Activated naive CD8-positive, alpha-beta T cell treated with anti-CD3 and anti-CD28 coated beads, Interleukin-2, amount 50 U/mL, for 16 hours (primary cell): ENCODE results near the gene IRF1.
"Not testable (repeated sequence)": the region's sequence is repeated elsewhere in the genome, so short reads cannot be mapped to it uniquely, and the experiment has no call there.

Source experiments
- DNase-seq: peaks from one replicate; pipeline ENCODE4 v3.0.0-alpha.2; 2020; ENCODE audit warnings: low read depth, low spot score

The IRF1 gene

GRCh38 chr5:132490484-132491367, at the start of gene IRF1:
TSS of gene IRF1 (minus strand) at chr5:132490773. CDS start at chr5:132489478, 1,295 bp downstream.
- peak; percentile 97 for DNase-seq

GRCh38 chr5:132540149-132540548, 49.6 kb upstream of the IRF1 start:
- DNase-seq: no peak

- no peak for DNase-seq
These were observed 49.1 kb upstream of the IRF1 start for GRCh38 chr5:132539716-132540115.

- no peak for DNase-seq
These were observed 40.4 kb upstream of the IRF1 start for GRCh38 chr5:132530946-132531345.

GRCh38 chr5:132528866-132529634, 38.5 kb upstream of the IRF1 start:
- no peak for DNase-seq

- no peak for DNase-seq
These were observed 37.4 kb upstream of the IRF1 start for GRCh38 chr5:132528021-132528420.

GRCh38 chr5:132526974-132527564, 36.5 kb upstream of the IRF1 start:
- DNase-seq: no peak

GRCh38 chr5:132526290-132526973, 35.9 kb upstream of the IRF1 start:
- DNase-seq: no peak

GRCh38 chr5:132525299-132525724, 34.7 kb upstream of the IRF1 start:
- no peak for DNase-seq

GRCh38 chr5:132524877-132525276, 34.3 kb upstream of the IRF1 start:
- not testable (repeated sequence) for DNase-seq

GRCh38 chr5:132522067-132522466, 31.5 kb upstream of the IRF1 start:
- DNase-seq: not testable (repeated sequence)

GRCh38 chr5:132513618-132514336, 23.2 kb upstream of the IRF1 start:
- DNase-seq: not testable (repeated sequence)

- DNase-seq: no peak
These were observed 19.5 kb upstream of the IRF1 start for GRCh38 chr5:132510076-132510475.

- no peak for DNase-seq
These were observed 15.6 kb upstream of the IRF1 start for GRCh38 chr5:132506094-132506692.

GRCh38 chr5:132505641-132506040, 15.1 kb upstream of the IRF1 start:
- DNase-seq: no peak

- DNase-seq: no peak
These were observed 14.2 kb upstream of the IRF1 start for GRCh38 chr5:132504746-132505145.

GRCh38 chr5:132503244-132503643, 12.7 kb upstream of the IRF1 start:
- no peak for DNase-seq

- no peak for DNase-seq
These were observed 11.7 kb upstream of the IRF1 start for GRCh38 chr5:132501961-132502931.

GRCh38 chr5:132501629-132501956, 11.0 kb upstream of the IRF1 start:
- no peak for DNase-seq
